ENCODE data around the gene ARID1B. TPM values are rescaled to one million over a fixed set of nuclear protein-coding genes. Genes with fewer than 3 reads are reported as not detected.

Gene ARID1B
- total and polyA plus RNA-seq, 2 of the 13 experiments (the other 11 are each of a cell fraction or from before 2014, with no cell fraction given): 20.1 to 32.6 TPM

GRCh38 chr6:157253017-157253416 is 475.8 kb downstream of the ARID1B start (continued):
- TF ChIP-seq SOX6 (IDR thresholded peaks at IDR 0.05) (no peak), SOX6 (CRISPR knock-in tag; IDR thresholded peaks at IDR 0.05) (no peak), ARHGAP35 (CRISPR knock-in tag; IDR thresholded peaks at IDR 0.05; ENCODE audit: borderline replicate concordance) (no peak), FOXJ3 (CRISPR knock-in tag; IDR thresholded peaks at IDR 0.05; ENCODE audit: borderline replicate concordance) (no peak), TRIM22 (IDR thresholded peaks at IDR 0.05) (no peak), HINFP (CRISPR knock-in tag; IDR thresholded peaks at IDR 0.05; ENCODE audit: low read depth) (no peak)

- Histone ChIP-seq H3K9me3 (ENCODE audit: low read length) (no peaks in the 10 kb centered on the region), H3K27ac (ENCODE audit: extremely low read length, insufficient read depth, low read length) (no peak overlapping the region), H3K36me3 (replicated peaks in 1 of 2; ENCODE audit: control insufficient read depth in 1 of 2, insufficient read depth in 2 of 2, low read length in 2 of 2) (no peaks in the 10 kb centered on the region), H3K79me2 (ENCODE audit: insufficient read depth, low read length) (no peaks in the 10 kb centered on the region), H3K27me3 (ENCODE audit: control insufficient read depth in 1 of 2, insufficient read depth in 2 of 2, low read length in 2 of 2) (peaks cover 7 to 69% of the 10 kb centered on the region in 2 experiments; a peak in 4 of 5 replicates), H3K4me3 (replicated peaks in 1 of 3; ENCODE audit: insufficient read depth in 1 of 3, low read depth in 2 of 3, low read length in 3 of 3) (no peak overlapping the region), H2AFZ (ENCODE audit: low read length) (no peak overlapping the region), H4K20me1 (ENCODE audit: insufficient read depth, low read length) (no peaks in the 10 kb centered on the region; the same call in 1 of the 2 replicates), H3K4me1 (ENCODE audit: insufficient read depth, low read length) (0 out of 2 replicates have a peak, but pooled peaks cover 5% of the 10 kb centered on the region), H3K9ac (ENCODE audit: insufficient read depth, low read depth, low read length) (no peak overlapping the region), H3K4me2 (ENCODE audit: low read depth, low read length) (no peak overlapping the region)
- ChIA-PET CTCF (ENCODE audit: low intra/inter-chr PET ratio, low total read pairs) (no interaction called here), POLR2A (no interaction called here)
- no TSS peak for BruUV-seq (replicated peaks)
- in situ Hi-C loops (cut with HindIII; ENCODE audit: extremely low pct_ligation_motif_present, low pct_unique_long_range_greater_than_20kb) (no loop called here), intact Hi-C loops (cut with micrococcal nuclease; ENCODE audit: unreplicated experiment) (no loop called here)
- FAIRE-seq (no peak), DNase-seq (ENCODE audit: low spot score) (no peak), ATAC-seq (no peak)
- WGBS (ENCODE audit: low lambda C conversion rate): 45% methylated on average over 7 of the region's 7 CpGs
- TF ChIP-seq HES4 (CRISPR knock-in tag; IDR thresholded peaks at IDR 0.05; ENCODE audit: borderline replicate concordance): no peak
- TF ChIP-seq RARG (CRISPR knock-in tag; IDR thresholded peaks at IDR 0.05; ENCODE audit: low read depth): no peak
- no peak for TF ChIP-seq ZNF788 (CRISPR knock-in tag; IDR thresholded peaks at IDR 0.05; ENCODE audit: borderline replicate concordance)
- no peak for TF ChIP-seq THAP9 (CRISPR knock-in tag; IDR thresholded peaks at IDR 0.05; ENCODE audit: borderline replicate concordance)
- no peak for TF ChIP-seq ELF3 (CRISPR knock-in tag; IDR thresholded peaks at IDR 0.05)
- no peak for TF ChIP-seq ZNF337 (CRISPR knock-in tag; IDR thresholded peaks at IDR 0.05; ENCODE audit: borderline replicate concordance, low read depth)
- TF ChIP-seq ARNT (IDR thresholded peaks at IDR 0.05): no peak
- no peak for TF ChIP-seq YEATS4 (CRISPR knock-in tag; IDR thresholded peaks at IDR 0.05; ENCODE audit: borderline replicate concordance)
- TF ChIP-seq EZH2 (conservative IDR thresholded peaks at IDR 0.05; ENCODE audit: low read depth, low read length): no peak
- TF ChIP-seq MTF1 (CRISPR knock-in tag; IDR thresholded peaks at IDR 0.05): no peak
- TF ChIP-seq PHF8 (CRISPR knock-in tag; IDR thresholded peaks at IDR 0.05): no peak
- TF ChIP-seq ZNF431 (CRISPR knock-in tag; IDR thresholded peaks at IDR 0.05; ENCODE audit: borderline replicate concordance, low read depth): no peak
- no peak for TF ChIP-seq FLYWCH1 (CRISPR knock-in tag; IDR thresholded peaks at IDR 0.05)
- TF ChIP-seq MEIS2 (CRISPR knock-in tag; IDR thresholded peaks at IDR 0.05): no peak
- TF ChIP-seq DPF2 (CRISPR knock-in tag; IDR thresholded peaks at IDR 0.05; ENCODE audit: borderline replicate concordance, low read depth): no peak
Measured at GRCh38 chr6:157253699-157254098, 476.5 kb downstream of the ARID1B start.
